HepG2 (cell line): ENCODE results near the gene C1S. TPM values are rescaled to one million over a fixed set of nuclear protein-coding genes. Genes with fewer than 3 reads are reported as not detected.

Source experiments
- BRD4 ChIP-seq: sonication (generic); formaldehyde crosslinking; IDR thresholded peaks from 2 replicates; pipeline ENCODE4 v1.4.0; 2020; ENCODE audit warnings: missing genetic modification reagents
- ELF3 ChIP-seq: IDR thresholded peaks from 2 replicates; pipeline ENCODE4 v1.6.1; 2016; ENCODE audit warnings: missing genetic modification reagents, missing compliant biosample characterization
- GPN1 ChIP-seq: sonication (generic); formaldehyde crosslinking; IDR thresholded peaks from 2 replicates; pipeline ENCODE4 v1.5.1; 2020; ENCODE audit warnings: missing genetic modification reagents, borderline replicate concordance
- GTF3A ChIP-seq: sonication (generic); formaldehyde crosslinking; conservative IDR thresholded peaks from 2 replicates; pipeline ENCODE4 v1.4.0; 2020; ENCODE audit warnings: mild to moderate bottlenecking, missing genetic modification reagents
- IKZF4 ChIP-seq: sonication (generic); formaldehyde crosslinking; IDR thresholded peaks from 2 replicates; pipeline ENCODE4 v1.5.1; 2020; ENCODE audit warnings: borderline replicate concordance, mild to moderate bottlenecking, low read depth, missing genetic modification reagents; ENCODE audit errors: not compliant biosample characterization
- MED8 ChIP-seq: sonication (generic); formaldehyde crosslinking; IDR thresholded peaks from 2 replicates; pipeline ENCODE4 v1.8.1; 2023; ENCODE audit warnings: mild to moderate bottlenecking, missing genetic modification reagents; ENCODE audit not compliant: insufficient replicate concordance
- RFXAP ChIP-seq: sonication (generic); formaldehyde crosslinking; IDR thresholded peaks from 2 replicates; pipeline ENCODE4 v1.4.0; 2020; ENCODE audit warnings: missing genetic modification reagents, borderline replicate concordance
- ZBTB7A ChIP-seq: sonication (generic); formaldehyde crosslinking; IDR thresholded peaks from 2 replicates; pipeline ENCODE4 v1.8.0; 2022; ENCODE audit warnings: mild to moderate bottlenecking, missing genetic modification reagents
- ZNF138 ChIP-seq: sonication (generic); formaldehyde crosslinking; IDR thresholded peaks from 2 replicates; pipeline ENCODE4 v1.5.0; 2020; ENCODE audit warnings: mild to moderate bottlenecking, low read depth, missing genetic modification reagents
- ZNF256 ChIP-seq: sonication (generic); formaldehyde crosslinking; conservative IDR thresholded peaks from 2 replicates; pipeline ENCODE4 v1.4.0; 2020; ENCODE audit warnings: missing genetic modification reagents
- ZNF879 ChIP-seq: sonication (generic); formaldehyde crosslinking; IDR thresholded peaks from 2 replicates; pipeline ENCODE4 v1.8.1; 2023; ENCODE audit warnings: missing genetic modification reagents
- polyA plus RNA-seq, 8 experiments: library from polyadenylated mRNA; depleted of rRNA in 3 of 8; stranded (reverse) in 7 of 8; unstranded in 1 of 8; fragments of >200 nt; fragmentation: Illumina TruSeq in 4 of 8; extraction: Trizol in 4 of 8; gene quantifications; 2 replicates each; pipeline versions ENCODE4 v1.2.1 to v1.2.3, GENCODE V29; 2011 to 2016; ENCODE audit warnings: low read depth in 4 of 8, missing spikeins in 1 of 8, mixed read lengths in 1 of 8; ENCODE audit not compliant: insufficient read depth in 1 of 8
- total RNA-seq, 5 experiments: library from RNA; depleted of rRNA; stranded (reverse); fragments of >200 nt; fragmentation: Illumina TruSeq; extraction: Trizol; gene quantifications; 2 replicates each; pipeline ENCODE4 v1.2.3, GENCODE V29; 2016; ENCODE audit warnings: low read depth in 1 of 5
- TF ChIP-seq, protein P1 (sequence below): sonication (generic); formaldehyde crosslinking; IDR thresholded peaks from 2 replicates; pipeline ENCODE4 v1.9.0; 2021; ENCODE audit warnings: missing genetic modification reagents, mild to moderate bottlenecking, borderline replicate concordance
- TF ChIP-seq, protein P2 (sequence below): sonication (generic); formaldehyde crosslinking; IDR thresholded peaks from 2 replicates; pipeline ENCODE4 v1.4.0; 2020; ENCODE audit warnings: mild to moderate bottlenecking, missing genetic modification reagents
- TF ChIP-seq, protein P3 (sequence below): sonication (generic); formaldehyde crosslinking; IDR thresholded peaks from 2 replicates; pipeline ENCODE4 v1.9.0; 2022; ENCODE audit warnings: low read depth, missing genetic modification reagents
- TF ChIP-seq, protein P4 (sequence below), 2 experiments: sonication (generic) in 1 of 2; formaldehyde crosslinking in 1 of 2; IDR thresholded peaks; 2 replicates each; pipeline versions ENCODE4 v1.4.0 to v1.6.1; 2016 to 2020; ENCODE audit warnings: borderline replicate concordance in 1 of 2, low read depth in 1 of 2, mild to moderate bottlenecking in 1 of 2, missing genetic modification reagents in 1 of 2
- TF ChIP-seq, protein P5 (sequence below): sonication (generic); formaldehyde crosslinking; conservative IDR thresholded peaks from 2 replicates; pipeline ENCODE4 v1.4.0; 2020; ENCODE audit warnings: mild to moderate bottlenecking, missing genetic modification reagents, moderate library complexity

C1S gene
- total and polyA plus RNA-seq, 2 of the 13 experiments (the other 11 are each of a cell fraction or from before 2014, with no cell fraction given) = 14.5 to 18.2 TPM

DNA sequence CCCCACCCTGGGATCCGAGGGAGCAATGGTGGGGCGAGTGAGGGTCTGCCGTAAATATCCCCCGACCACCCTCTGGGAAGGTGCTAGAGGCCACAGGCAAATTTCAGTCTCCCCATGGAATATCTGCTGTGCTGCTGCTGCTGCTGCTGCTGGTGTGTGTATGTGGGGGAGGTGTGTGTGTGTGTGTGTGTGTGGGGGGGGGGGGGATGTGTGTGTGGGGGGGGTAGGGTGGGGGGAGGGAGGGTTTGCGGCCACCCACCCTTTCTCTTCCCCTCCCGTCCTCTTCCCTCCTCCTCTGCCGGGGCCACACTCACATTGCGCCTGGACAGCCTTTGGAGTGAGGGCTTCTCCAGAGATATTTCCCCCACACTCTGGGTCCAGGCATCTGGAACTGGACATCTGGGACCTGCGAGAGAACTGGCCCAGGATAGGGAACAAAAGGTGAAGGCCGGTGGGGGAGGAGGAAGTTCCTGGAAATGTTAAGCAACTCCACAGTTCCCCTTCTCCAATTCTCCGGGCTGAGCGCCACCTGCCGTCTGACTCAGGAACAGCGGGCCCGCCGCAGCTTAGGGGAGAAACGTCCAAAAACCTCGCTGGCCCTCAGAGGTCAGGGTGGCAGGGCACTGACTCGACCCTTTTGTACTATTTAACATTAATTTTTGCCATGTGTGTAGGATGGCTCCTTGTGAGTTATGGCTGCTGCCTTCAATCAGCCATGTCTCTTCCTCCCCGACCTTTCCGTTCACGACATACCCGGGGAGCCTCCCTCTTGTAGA, 48.5 kb downstream of the C1S start, which contains the start of gene C1RL (continued):
- TF ChIP-seq MED8 (CRISPR knock-in tag) (no peak), GPN1 (CRISPR knock-in tag) (no peak), IKZF4 (no peak), ZBTB7A (CRISPR knock-in tag) (no peak), ZNF138 (no peak), RFXAP (CRISPR knock-in tag) (0 out of 2 replicates have a peak, but pooled peaks have one; percentile 32), ZNF879 (CRISPR knock-in tag) (no peak), BRD4 (CRISPR knock-in tag) (peak; percentile 74), GTF3A (CRISPR knock-in tag) (no peak), ELF3 (peak; percentile 94), ZNF256 (no peak)
- TF ChIP-seq, protein P1, sequence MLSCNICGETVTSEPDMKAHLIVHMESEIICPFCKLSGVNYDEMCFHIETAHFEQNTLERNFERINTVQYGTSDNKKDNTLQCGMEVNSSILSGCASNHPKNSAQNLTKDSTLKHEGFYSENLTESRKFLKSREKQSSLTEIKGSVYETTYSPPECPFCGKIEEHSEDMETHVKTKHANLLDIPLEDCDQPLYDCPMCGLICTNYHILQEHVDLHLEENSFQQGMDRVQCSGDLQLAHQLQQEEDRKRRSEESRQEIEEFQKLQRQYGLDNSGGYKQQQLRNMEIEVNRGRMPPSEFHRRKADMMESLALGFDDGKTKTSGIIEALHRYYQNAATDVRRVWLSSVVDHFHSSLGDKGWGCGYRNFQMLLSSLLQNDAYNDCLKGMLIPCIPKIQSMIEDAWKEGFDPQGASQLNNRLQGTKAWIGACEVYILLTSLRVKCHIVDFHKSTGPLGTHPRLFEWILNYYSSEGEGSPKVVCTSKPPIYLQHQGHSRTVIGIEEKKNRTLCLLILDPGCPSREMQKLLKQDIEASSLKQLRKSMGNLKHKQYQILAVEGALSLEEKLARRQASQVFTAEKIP = no peak
- TF ChIP-seq, protein P2, sequence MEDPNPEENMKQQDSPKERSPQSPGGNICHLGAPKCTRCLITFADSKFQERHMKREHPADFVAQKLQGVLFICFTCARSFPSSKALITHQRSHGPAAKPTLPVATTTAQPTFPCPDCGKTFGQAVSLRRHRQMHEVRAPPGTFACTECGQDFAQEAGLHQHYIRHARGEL (CRISPR knock-in tag) = no peak
- TF ChIP-seq, protein P3, sequence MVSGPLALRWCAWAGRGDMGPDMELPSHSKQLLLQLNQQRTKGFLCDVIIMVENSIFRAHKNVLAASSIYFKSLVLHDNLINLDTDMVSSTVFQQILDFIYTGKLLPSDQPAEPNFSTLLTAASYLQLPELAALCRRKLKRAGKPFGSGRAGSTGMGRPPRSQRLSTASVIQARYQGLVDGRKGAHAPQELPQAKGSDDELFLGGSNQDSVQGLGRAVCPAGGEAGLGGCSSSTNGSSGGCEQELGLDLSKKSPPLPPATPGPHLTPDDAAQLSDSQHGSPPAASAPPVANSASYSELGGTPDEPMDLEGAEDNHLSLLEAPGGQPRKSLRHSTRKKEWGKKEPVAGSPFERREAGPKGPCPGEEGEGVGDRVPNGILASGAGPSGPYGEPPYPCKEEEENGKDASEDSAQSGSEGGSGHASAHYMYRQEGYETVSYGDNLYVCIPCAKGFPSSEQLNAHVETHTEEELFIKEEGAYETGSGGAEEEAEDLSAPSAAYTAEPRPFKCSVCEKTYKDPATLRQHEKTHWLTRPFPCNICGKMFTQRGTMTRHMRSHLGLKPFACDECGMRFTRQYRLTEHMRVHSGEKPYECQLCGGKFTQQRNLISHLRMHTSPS (CRISPR knock-in tag) = no peak
- TF ChIP-seq, protein P4, sequence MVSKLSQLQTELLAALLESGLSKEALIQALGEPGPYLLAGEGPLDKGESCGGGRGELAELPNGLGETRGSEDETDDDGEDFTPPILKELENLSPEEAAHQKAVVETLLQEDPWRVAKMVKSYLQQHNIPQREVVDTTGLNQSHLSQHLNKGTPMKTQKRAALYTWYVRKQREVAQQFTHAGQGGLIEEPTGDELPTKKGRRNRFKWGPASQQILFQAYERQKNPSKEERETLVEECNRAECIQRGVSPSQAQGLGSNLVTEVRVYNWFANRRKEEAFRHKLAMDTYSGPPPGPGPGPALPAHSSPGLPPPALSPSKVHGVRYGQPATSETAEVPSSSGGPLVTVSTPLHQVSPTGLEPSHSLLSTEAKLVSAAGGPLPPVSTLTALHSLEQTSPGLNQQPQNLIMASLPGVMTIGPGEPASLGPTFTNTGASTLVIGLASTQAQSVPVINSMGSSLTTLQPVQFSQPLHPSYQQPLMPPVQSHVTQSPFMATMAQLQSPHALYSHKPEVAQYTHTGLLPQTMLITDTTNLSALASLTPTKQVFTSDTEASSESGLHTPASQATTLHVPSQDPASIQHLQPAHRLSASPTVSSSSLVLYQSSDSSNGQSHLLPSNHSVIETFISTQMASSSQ (IDR thresholded peaks at IDR 0.05; ENCODE audit: low read depth) = no peak
- TF ChIP-seq, protein P4 (CRISPR knock-in tag; IDR thresholded peaks at IDR 0.05; ENCODE audit: borderline replicate concordance) = peak; percentile 46
- TF ChIP-seq, protein P5, sequence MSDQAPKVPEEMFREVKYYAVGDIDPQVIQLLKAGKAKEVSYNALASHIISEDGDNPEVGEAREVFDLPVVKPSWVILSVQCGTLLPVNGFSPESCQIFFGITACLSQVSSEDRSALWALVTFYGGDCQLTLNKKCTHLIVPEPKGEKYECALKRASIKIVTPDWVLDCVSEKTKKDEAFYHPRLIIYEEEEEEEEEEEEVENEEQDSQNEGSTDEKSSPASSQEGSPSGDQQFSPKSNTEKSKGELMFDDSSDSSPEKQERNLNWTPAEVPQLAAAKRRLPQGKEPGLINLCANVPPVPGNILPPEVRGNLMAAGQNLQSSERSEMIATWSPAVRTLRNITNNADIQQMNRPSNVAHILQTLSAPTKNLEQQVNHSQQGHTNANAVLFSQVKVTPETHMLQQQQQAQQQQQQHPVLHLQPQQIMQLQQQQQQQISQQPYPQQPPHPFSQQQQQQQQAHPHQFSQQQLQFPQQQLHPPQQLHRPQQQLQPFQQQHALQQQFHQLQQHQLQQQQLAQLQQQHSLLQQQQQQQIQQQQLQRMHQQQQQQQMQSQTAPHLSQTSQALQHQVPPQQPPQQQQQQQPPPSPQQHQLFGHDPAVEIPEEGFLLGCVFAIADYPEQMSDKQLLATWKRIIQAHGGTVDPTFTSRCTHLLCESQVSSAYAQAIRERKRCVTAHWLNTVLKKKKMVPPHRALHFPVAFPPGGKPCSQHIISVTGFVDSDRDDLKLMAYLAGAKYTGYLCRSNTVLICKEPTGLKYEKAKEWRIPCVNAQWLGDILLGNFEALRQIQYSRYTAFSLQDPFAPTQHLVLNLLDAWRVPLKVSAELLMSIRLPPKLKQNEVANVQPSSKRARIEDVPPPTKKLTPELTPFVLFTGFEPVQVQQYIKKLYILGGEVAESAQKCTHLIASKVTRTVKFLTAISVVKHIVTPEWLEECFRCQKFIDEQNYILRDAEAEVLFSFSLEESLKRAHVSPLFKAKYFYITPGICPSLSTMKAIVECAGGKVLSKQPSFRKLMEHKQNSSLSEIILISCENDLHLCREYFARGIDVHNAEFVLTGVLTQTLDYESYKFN (CRISPR knock-in tag) = peak; percentile 60
